PFSK-1 (cell line): Measurements from ENCODE around the gene CSNK2B.

Experiments used
- FOXP2 ChIP-seq: optimal IDR thresholded peaks from 2 replicates; pipeline ENCODE3; 2011; ENCODE audit warnings: borderline replicate concordance, control low read depth, inconsistent platforms; ENCODE audit not compliant: insufficient read depth; ENCODE audit errors: extremely low read length, extremely low read depth
- POLR2AphosphoS5 ChIP-seq: IDR thresholded peaks from 2 replicates; pipeline ENCODE4 v1.6.1; 2012; ENCODE audit warnings: low read depth, mild to moderate bottlenecking, control low read depth, low read length, moderate library complexity
- REST ChIP-seq, 2 experiments: IDR thresholded peaks; 2 replicates each; pipeline versions ENCODE4 v1.6.1 to v1.8.0; 2011 to 2012; ENCODE audit warnings: low read depth in 2 of 2, low read length in 2 of 2, control low read depth in 1 of 2, inconsistent platforms in 1 of 2, mild to moderate bottlenecking in 1 of 2, moderate library complexity in 1 of 2; ENCODE audit not compliant: insufficient read depth in 1 of 2
- SIN3A ChIP-seq: IDR thresholded peaks from 2 replicates; pipeline ENCODE4 v1.6.1; 2012; ENCODE audit warnings: mild to moderate bottlenecking, low read length, moderate library complexity, borderline replicate concordance; ENCODE audit not compliant: insufficient read depth
- TAF1 ChIP-seq: IDR thresholded peaks from 2 replicates; pipeline ENCODE4 v1.6.1; 2012; ENCODE audit warnings: low read length, control low read depth, borderline replicate concordance; ENCODE audit not compliant: insufficient read depth

Gene CSNK2B

GRCh38 chr6:31652925-31653724 lies 12.8 kb upstream of the CSNK2B start:
- peak; percentile 81; the same call in 1 of the 2 replicates for TF ChIP-seq SIN3A
- TF ChIP-seq FOXP2 = no peak
- TF ChIP-seq TAF1 = peak; percentile 93; the same call in 1 of the 2 replicates
- TF ChIP-seq REST (IDR thresholded peaks at IDR 0.05; ENCODE audit: insufficient read depth in 1 of 2, low read depth in 2 of 2, low read length in 2 of 2) = peak in 1 of 2 experiments; percentile 61; a peak in 1 of 4 replicates
- peak; percentile 90 for TF ChIP-seq POLR2AphosphoS5

GRCh38 chr6:31654574-31655348 lies 11.1 kb upstream of the CSNK2B start:
- TF ChIP-seq POLR2AphosphoS5 = no peak

GRCh38 chr6:31655349-31656237 lies 10.3 kb upstream of the CSNK2B start, which contains the start of gene APOM:
Gene APOM (plus strand): TSS chr6:31655894. CDS start chr6:31655967, 73 bp downstream.
- TF ChIP-seq POLR2AphosphoS5 (no peak), TAF1 (no peak), REST (IDR thresholded peaks at IDR 0.05; ENCODE audit: insufficient read depth in 1 of 2, low read depth in 2 of 2, low read length in 2 of 2) (no peak), FOXP2 (no peak), SIN3A (no peak)

- TF ChIP-seq FOXP2 (no peak), REST (IDR thresholded peaks at IDR 0.05; ENCODE audit: insufficient read depth in 1 of 2, low read depth in 2 of 2, low read length in 2 of 2) (peak in 1 of 2 experiments; percentile 46; a peak in 1 of 4 replicates), POLR2AphosphoS5 (no peak)
Observed at GRCh38 chr6:31657406-31658157, 8.3 kb upstream of the CSNK2B start.
